Measurements from ENCODE around the gene PDSS2.
"Not testable (repeated sequence)": the region's sequence is repeated elsewhere in the genome, so short reads cannot be mapped to it uniquely, and the experiment has no call there.

PDSS2 gene

GRCh38 chr6:107173779-107174178 is 285.6 kb downstream of the PDSS2 start:
- DNase-seq (ENCODE audit: low read depth): no peak
- no peak for TF ChIP-seq CTCF (conservative IDR thresholded peaks at IDR 0.05; ENCODE audit: low read depth, low read length)
- H3K4me3 ChIP-seq (ENCODE audit: low read length): no peak overlapping the region

- TF ChIP-seq CTCF (conservative IDR thresholded peaks at IDR 0.05; ENCODE audit: low read depth, low read length): no peak
- no peak overlapping the region for H3K4me3 ChIP-seq (ENCODE audit: low read length)
Observed at GRCh38 chr6:107171513-107171912, 287.9 kb downstream of the PDSS2 start.

DNA sequence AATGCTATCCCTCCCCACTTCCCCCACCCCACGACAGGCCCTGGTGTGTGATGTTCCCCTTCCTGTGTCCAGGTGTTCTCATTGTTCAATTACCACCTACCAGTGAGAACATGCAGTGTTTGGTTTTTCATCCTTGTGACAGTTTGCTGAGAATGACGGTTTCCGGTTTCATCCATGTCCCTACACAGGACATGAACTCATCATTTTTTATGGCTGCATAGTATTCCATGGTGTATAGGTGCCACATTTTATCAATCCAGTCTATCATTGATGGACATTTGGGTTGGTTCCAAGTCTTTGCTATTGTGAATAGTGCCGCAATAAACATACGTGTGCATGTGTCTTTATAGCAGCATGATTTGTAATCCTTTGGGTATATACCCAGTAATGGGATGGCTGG is 295.1 kb downstream of the PDSS2 start:
- DNase-seq (ENCODE audit: low read depth); H3K4me3 ChIP-seq (ENCODE audit: low read length): not testable (repeated sequence)

More at GRCh38 chr6:107171513-107171912, 287.9 kb downstream of the PDSS2 start:
- no peak for DNase-seq (ENCODE audit: low read depth)

DNA sequence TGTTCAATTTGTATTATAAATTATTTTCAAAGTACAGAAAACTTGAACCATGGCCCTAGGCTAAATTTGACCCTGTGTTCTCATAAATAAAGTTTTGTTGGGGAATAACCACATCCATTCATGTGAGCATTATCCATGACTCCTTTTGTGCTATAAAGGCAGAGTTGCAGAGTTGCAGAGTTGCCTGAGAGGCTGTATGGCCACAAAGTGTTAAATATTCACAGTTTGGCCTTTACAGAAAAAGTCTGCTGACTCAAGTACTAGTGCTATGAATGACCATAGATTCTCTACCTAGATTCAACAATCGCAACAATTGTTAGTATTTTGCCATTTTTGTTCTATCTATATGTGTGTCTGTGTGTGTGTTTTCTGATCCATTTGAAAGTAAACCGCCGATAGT is 297.8 kb downstream of the PDSS2 start:
- TF ChIP-seq CTCF (conservative IDR thresholded peaks at IDR 0.05; ENCODE audit: low read depth, low read length): no peak
- DNase-seq (ENCODE audit: low read depth): no peak
- no peak overlapping the region for H3K4me3 ChIP-seq (ENCODE audit: low read length)

DNA sequence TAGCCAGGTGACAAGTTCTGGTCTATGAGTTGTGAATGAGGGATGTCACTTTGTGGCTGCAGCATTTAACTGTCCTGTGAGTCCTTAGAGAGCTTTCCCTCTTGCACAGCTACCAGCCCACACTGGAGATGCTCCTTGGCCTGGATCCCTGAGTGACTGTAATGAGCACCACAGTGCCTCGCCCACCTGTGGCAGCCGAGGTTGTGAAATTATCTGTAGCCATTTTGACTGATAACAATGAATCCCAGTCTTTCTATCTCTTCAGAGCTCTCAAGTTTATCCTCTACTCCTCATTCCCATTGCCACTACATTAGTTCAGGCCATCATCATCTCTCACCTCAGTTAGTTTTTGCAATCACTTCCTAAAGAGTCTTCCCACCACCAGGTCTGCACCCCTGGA is 302.7 kb downstream of the PDSS2 start:
- H3K4me3 ChIP-seq (ENCODE audit: low read length): no peak overlapping the region
- TF ChIP-seq CTCF (conservative IDR thresholded peaks at IDR 0.05; ENCODE audit: low read depth, low read length): no peak
- DNase-seq (ENCODE audit: low read depth): no peak

- no peak for DNase-seq (ENCODE audit: low read depth)
- no peak for TF ChIP-seq CTCF (conservative IDR thresholded peaks at IDR 0.05; ENCODE audit: low read depth, low read length)
- no peak overlapping the region for H3K4me3 ChIP-seq (ENCODE audit: low read length)
Observed at GRCh38 chr6:107154801-107155160, 304.6 kb downstream of the PDSS2 start.

- H3K4me3 ChIP-seq (ENCODE audit: low read length): no peak overlapping the region
- no peak for DNase-seq (ENCODE audit: low read depth)
- TF ChIP-seq CTCF (conservative IDR thresholded peaks at IDR 0.05; ENCODE audit: low read depth, low read length): no peak
Observed at GRCh38 chr6:107154131-107154800, 305.1 kb downstream of the PDSS2 start.

Data from retinal pigment epithelial cell (primary cell).